Pancreas (tissue), 10 donors: ENCODE data around the gene ESR2. TPM values are rescaled to one million over a fixed set of nuclear protein-coding genes. Genes with fewer than 3 reads are reported as not detected.

ENCODE experiments used
- ATAC-seq, 4 donors: fragments of 200-7000 bp; cut with Tn5 transposase; one replicate each; pipeline versions ENCODE4 v1.8.0 to v1.9.1; 2020; ENCODE audit warnings: mild to moderate bottlenecking in 4 of 4, moderate library complexity in 4 of 4
- DNase-seq, 6 donors: peaks; one replicate each; pipeline ENCODE4 v3.0.0-alpha.2; 2020
- FAIRE-seq: peaks from 2 replicates; lab custom pipeline; 2012; peaks lifted over from hg19 to GRCh38; lab: Jason Lieb, UNC
- H3K27ac ChIP-seq, 4 donors: fragments of 200-600 bp; sonication (generic); 1 replicate in 3 of 4; 2 replicates in 1 of 4; pipeline versions ENCODE4 v1.5.0 to v1.8.0; 2020
- H3K27me3 ChIP-seq, 4 donors: fragments of 200-600 bp; one replicate each; pipeline ENCODE4 v1.8.0; 2021
- H3K36me3 ChIP-seq, 3 donors: fragments of 200-600 bp; sonication (generic) in 1 of 3; one replicate each; pipeline versions ENCODE4 v1.5.0 to v1.8.0; 2020 to 2021
- H3K4me1 ChIP-seq, 3 donors: fragments of 200-600 bp; one replicate each; pipeline ENCODE4 v1.8.0; 2021
- H3K4me3 ChIP-seq, 4 donors: fragments of 200-600 bp; sonication (generic) in 2 of 4; one replicate each; pipeline versions ENCODE4 v1.5.0 to v1.8.0; 2020 to 2021
- H3K9me3 ChIP-seq, 4 donors: fragments of 200-600 bp; one replicate each; pipeline ENCODE4 v1.8.0; 2021
- WGBS, 2 donors: extraction: QIAGEN DNeasy Blood & Tissue Kit; methylation state at CpG; one replicate each; pipeline ENCODE4 v1.1.7; 2013; 5-methylcytosine and 5-hydroxymethylcytosine counted together
- intact Hi-C, 3 donors: fragments of 100-400 bp; cut with DNase I; formaldehyde crosslinking; loops; one replicate each; pipeline versions ENCODE4 v1.11.1 to v1.14.2; 2022
- polyA plus RNA-seq, 2 donors: library from polyadenylated mRNA; stranded (reverse); fragments of 200-250 nt; gene quantifications; one replicate each; pipeline ENCODE4 v1.2.3, GENCODE V29; 2013
- total RNA-seq, 6 donors: library from RNA; stranded (reverse); fragmentation: NEBNext Ultra II Directional in 4 of 6; extraction: Animal tissue kit (Norgen Biotek cat#: 25700) in 4 of 6; gene quantifications; one replicate each; pipeline versions ENCODE4 v1.2.1 to v1.2.4, GENCODE V29; 2021 to 2023
- TF ChIP-seq, protein P1 (sequence below), 4 donors: fragments of 200-600 bp; sonication (generic) in 3 of 4; IDR thresholded peaks; one replicate each; pipeline versions ENCODE4 v1.5.0 to v1.8.0; 2021; ENCODE audit warnings: antibody characterized with exemption in 4 of 4
- donor health status: healthy with polysubstance abuse.
- donor health status: DM: no; HTN: no; CAD: no; lungs with moderate emphysema.
- donor health status: DM: no; HTN: no; CAD: no.
- donor health status: control.
- donor health status: control.
- donor health status: Bipolar disorder and iron deficiency.
- donor health status: DM: yes; HTN: yes; CAD: no.
- donor health status: DM: no; HTN: no; CAD: no.
- donor health status: DM: no; HTN: no; CAD: no.
- donor health status: DM: yes; HTN: yes; CAD: no.

ESR2 gene
- total and polyA plus RNA-seq, 8 donors: 0.08 to 0.78 (median 0.19) TPM

DNA sequence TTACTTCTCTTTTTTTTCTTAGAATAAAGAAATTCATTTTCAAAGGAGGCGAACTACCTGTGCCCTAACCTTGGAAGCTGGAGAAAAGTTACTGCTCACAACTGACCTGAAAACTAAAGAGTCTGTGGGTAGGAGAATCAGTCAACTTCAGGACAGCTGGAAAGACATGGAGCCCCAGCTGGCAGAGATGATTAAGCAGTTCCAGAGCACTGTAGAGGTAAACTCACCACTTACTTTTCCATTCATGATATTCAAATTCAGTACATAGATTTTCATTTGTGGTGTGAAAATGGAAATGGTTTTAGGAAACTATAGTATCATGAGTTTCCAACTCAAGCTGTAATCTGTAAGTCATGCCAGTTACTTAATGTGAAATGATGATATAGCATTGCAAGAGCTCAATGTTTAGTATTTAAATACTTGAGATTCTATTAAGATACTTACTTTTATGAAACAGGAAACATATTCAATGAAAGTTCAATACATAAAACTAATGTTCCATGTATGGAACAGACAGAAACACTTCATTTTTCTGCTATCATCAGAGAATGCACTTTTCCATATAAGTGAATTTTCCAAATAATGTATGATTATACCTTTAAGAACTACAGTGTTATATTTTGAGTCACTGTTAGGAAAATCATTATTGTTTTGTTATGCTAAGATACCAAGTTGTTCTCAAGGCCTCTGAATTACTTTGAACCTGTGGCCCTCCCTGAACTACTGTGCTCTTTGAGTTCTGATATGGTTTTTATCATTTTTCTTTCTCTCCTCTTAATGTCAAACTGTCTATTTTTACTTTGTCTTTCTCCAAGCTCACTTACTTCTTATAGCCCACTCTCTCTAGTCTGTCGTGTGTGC lies 119.0 kb downstream of the ESR2 start:
- 45 to 52% methylated on average over 2 of the region's 2 CpGs for WGBS, 2 donors
- FAIRE-seq (peak; percentile 5), ATAC-seq (peak; percentile 38 to 79 (median 64)), DNase-seq (no peak)
- H3K27ac ChIP-seq: peak overlapping the region in 1 of 4 donors; percentile 3
- H3K4me1 ChIP-seq: peaks cover 0 to 17% (median 9%) of the 10 kb centered on the region in 3 donors
- no peaks in the 10 kb centered on the region for H3K27me3 ChIP-seq
- intact Hi-C loops: no loop called here
- H3K4me3 ChIP-seq: no peak overlapping the region
- H3K36me3 ChIP-seq: peaks cover 0 to 37% (median 3%) of the 10 kb centered on the region in 3 donors
- TF ChIP-seq, protein P1, sequence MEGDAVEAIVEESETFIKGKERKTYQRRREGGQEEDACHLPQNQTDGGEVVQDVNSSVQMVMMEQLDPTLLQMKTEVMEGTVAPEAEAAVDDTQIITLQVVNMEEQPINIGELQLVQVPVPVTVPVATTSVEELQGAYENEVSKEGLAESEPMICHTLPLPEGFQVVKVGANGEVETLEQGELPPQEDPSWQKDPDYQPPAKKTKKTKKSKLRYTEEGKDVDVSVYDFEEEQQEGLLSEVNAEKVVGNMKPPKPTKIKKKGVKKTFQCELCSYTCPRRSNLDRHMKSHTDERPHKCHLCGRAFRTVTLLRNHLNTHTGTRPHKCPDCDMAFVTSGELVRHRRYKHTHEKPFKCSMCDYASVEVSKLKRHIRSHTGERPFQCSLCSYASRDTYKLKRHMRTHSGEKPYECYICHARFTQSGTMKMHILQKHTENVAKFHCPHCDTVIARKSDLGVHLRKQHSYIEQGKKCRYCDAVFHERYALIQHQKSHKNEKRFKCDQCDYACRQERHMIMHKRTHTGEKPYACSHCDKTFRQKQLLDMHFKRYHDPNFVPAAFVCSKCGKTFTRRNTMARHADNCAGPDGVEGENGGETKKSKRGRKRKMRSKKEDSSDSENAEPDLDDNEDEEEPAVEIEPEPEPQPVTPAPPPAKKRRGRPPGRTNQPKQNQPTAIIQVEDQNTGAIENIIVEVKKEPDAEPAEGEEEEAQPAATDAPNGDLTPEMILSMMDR (IDR thresholded peaks at IDR 0.05): no peak
- H3K9me3 ChIP-seq: no peaks in the 10 kb centered on the region

GRCh38 chr14:64170181-64170580 lies 124.0 kb downstream of the ESR2 start:
- Histone ChIP-seq H3K9me3 (no peaks in the 10 kb centered on the region), H3K27me3 (no peaks in the 10 kb centered on the region), H3K4me3 (no peak overlapping the region), H3K4me1 (peaks cover 0 to 10% (median 4%) of the 10 kb centered on the region in 3 donors), H3K36me3 (peaks cover 1 to 60% (median 18%) of the 10 kb centered on the region in 3 donors), H3K27ac (no peak overlapping the region)
- 96 to 98% methylated on average over 8 of the region's 8 CpGs for WGBS, 2 donors
- FAIRE-seq: no peak
- TF ChIP-seq, protein P1 (IDR thresholded peaks at IDR 0.05): no peak
- ATAC-seq: no peak
- no peak for DNase-seq
- intact Hi-C loops: no loop called here

DNA sequence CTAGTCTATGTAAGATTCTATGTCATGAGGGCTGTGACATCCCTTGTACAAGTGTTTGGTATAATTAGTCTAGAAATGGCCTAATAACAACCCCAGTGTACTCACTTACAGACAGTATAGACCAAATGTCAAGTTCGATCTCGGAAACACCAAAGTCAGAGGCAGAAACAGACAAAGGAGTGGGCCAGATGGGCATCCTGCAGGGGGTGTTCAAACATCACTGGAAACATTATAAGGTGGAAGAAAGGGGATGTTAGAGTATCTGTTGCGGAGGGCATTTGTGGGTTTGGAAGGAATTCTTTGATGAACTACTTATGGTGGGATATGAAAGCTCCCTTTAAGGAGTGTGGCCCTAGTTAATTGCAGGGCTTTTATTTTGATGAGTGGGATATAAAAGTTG lies 134.6 kb downstream of the ESR2 start:
- intact Hi-C loops: no loop called here
- no peak for ATAC-seq
- H3K9me3 ChIP-seq: no peaks in the 10 kb centered on the region
- FAIRE-seq: no peak
- TF ChIP-seq, protein P1 (IDR thresholded peaks at IDR 0.05): no peak
- DNase-seq: no peak
- H3K36me3 ChIP-seq: peaks cover 0 to 28% (median 5%) of the 10 kb centered on the region in 3 donors
- H3K27me3 ChIP-seq: no peaks in the 10 kb centered on the region
- H3K27ac ChIP-seq: no peak overlapping the region
- no peak overlapping the region for H3K4me3 ChIP-seq
- H3K4me1 ChIP-seq: peaks cover 0 to 8% (median 0%) of the 10 kb centered on the region in 3 donors
- WGBS, 2 donors: 98 to 99% methylated on average over 3 of the region's 3 CpGs

GRCh38 chr14:64158608-64159007 lies 135.6 kb downstream of the ESR2 start:
- 15 to 17% methylated on average over 2 of the region's 2 CpGs for WGBS, 2 donors
- FAIRE-seq (no peak), ATAC-seq (peak in 3 of 4 donors; percentile 25 to 84 (median 69)), DNase-seq (no peak)
- peaks cover 0 to 20% (median 4%) of the 10 kb centered on the region in 3 donors for H3K36me3 ChIP-seq
- no peak overlapping the region for H3K4me3 ChIP-seq
- TF ChIP-seq, protein P1 (IDR thresholded peaks at IDR 0.05): no peak
- H3K4me1 ChIP-seq: peaks cover 0 to 8% (median 0%) of the 10 kb centered on the region in 3 donors
- no peaks in the 10 kb centered on the region for H3K27me3 ChIP-seq
- H3K27ac ChIP-seq: no peak overlapping the region
- H3K9me3 ChIP-seq: no peaks in the 10 kb centered on the region
- intact Hi-C loops: no loop called here

- FAIRE-seq: no peak
- H3K4me3 ChIP-seq: no peak overlapping the region
- ATAC-seq: no peak
- intact Hi-C loops: no loop called here
- no peaks in the 10 kb centered on the region for H3K27me3 ChIP-seq
- 85 to 88% methylated on average over 8 of the region's 8 CpGs for WGBS, 2 donors
- H3K4me1 ChIP-seq: no peaks in the 10 kb centered on the region
- TF ChIP-seq, protein P1 (IDR thresholded peaks at IDR 0.05): no peak
- H3K27ac ChIP-seq: no peak overlapping the region
- no peaks in the 10 kb centered on the region for H3K9me3 ChIP-seq
- peaks cover 3 to 41% (median 14%) of the 10 kb centered on the region in 3 donors for H3K36me3 ChIP-seq
- no peak for DNase-seq
Measured at GRCh38 chr14:64149921-64150320, 144.2 kb downstream of the ESR2 start.
